GM18861 (cell line): ENCODE measurements around the gene CACUL1.
"Not testable (repeated sequence)": the region's sequence is repeated elsewhere in the genome, so short reads cannot be mapped to it uniquely, and the experiment has no call there.

Experiments used
- ATAC-seq: cut with Tn5 transposase; IDR thresholded peaks from one replicate; pipeline ENCODE4 v1.9.1; 2021; ENCODE audit not compliant: unreplicated experiment

Gene CACUL1

GRCh38 chr10:118769898-118770600 is 15.3 kb upstream of the CACUL1 start:
- ATAC-seq = no peak

- no peak for ATAC-seq
Measured at GRCh38 chr10:118768041-118768919, 13.5 kb upstream of the CACUL1 start.

GRCh38 chr10:118767297-118768040 is 12.7 kb upstream of the CACUL1 start:
- ATAC-seq = no peak

- no peak for ATAC-seq
Measured at GRCh38 chr10:118764195-118764594, 9.4 kb upstream of the CACUL1 start.

GRCh38 chr10:118763202-118763988 is 8.6 kb upstream of the CACUL1 start:
- ATAC-seq = no peak

- no peak for ATAC-seq
Measured at GRCh38 chr10:118760265-118760664, 5.5 kb upstream of the CACUL1 start.

GRCh38 chr10:118758449-118758848 is 3.7 kb upstream of the CACUL1 start:
- ATAC-seq = no peak

- peak; percentile 19 for ATAC-seq
Measured at GRCh38 chr10:118754229-118754555, 578 bp downstream of the CACUL1 start.

GRCh38 chr10:118753331-118754228 is 1.2 kb downstream of the CACUL1 start:
- no peak for ATAC-seq

- ATAC-seq = no peak
Measured at GRCh38 chr10:118752409-118752808, 2.4 kb downstream of the CACUL1 start.

- ATAC-seq = no peak
Measured at GRCh38 chr10:118751265-118751664, 3.5 kb downstream of the CACUL1 start.

GRCh38 chr10:118748041-118748440 is 6.7 kb downstream of the CACUL1 start:
- ATAC-seq = no peak

- no peak for ATAC-seq
Measured at GRCh38 chr10:118746246-118746645, 8.5 kb downstream of the CACUL1 start.

GRCh38 chr10:118745056-118745455 is 9.7 kb downstream of the CACUL1 start:
- ATAC-seq = no peak

- not testable (repeated sequence) for ATAC-seq
Measured at GRCh38 chr10:118744346-118744918, 10.3 kb downstream of the CACUL1 start.

GRCh38 chr10:118742782-118743181 is 12.0 kb downstream of the CACUL1 start:
- no peak for ATAC-seq

- ATAC-seq = no peak
Measured at GRCh38 chr10:118742032-118742431, 12.7 kb downstream of the CACUL1 start.

GRCh38 chr10:118738406-118738805 is 16.4 kb downstream of the CACUL1 start:
- ATAC-seq = no peak

GRCh38 chr10:118737603-118738302 is 17.0 kb downstream of the CACUL1 start:
- ATAC-seq = no peak
